NCI-H146 treated with DMSO at 0.1 percent for 48 hours (cell line): ENCODE results near the gene CMTM8.

ENCODE experiments used
- DNase-seq: peaks from one replicate; lab custom pipeline; 2025; ENCODE audit not compliant: unreplicated experiment; lab: John Stamatoyannopoulos, UW

CMTM8 gene

GRCh38 chr3:32334675-32335074 is 96.2 kb downstream of the CMTM8 start:
- DNase-seq: no peak

DNA sequence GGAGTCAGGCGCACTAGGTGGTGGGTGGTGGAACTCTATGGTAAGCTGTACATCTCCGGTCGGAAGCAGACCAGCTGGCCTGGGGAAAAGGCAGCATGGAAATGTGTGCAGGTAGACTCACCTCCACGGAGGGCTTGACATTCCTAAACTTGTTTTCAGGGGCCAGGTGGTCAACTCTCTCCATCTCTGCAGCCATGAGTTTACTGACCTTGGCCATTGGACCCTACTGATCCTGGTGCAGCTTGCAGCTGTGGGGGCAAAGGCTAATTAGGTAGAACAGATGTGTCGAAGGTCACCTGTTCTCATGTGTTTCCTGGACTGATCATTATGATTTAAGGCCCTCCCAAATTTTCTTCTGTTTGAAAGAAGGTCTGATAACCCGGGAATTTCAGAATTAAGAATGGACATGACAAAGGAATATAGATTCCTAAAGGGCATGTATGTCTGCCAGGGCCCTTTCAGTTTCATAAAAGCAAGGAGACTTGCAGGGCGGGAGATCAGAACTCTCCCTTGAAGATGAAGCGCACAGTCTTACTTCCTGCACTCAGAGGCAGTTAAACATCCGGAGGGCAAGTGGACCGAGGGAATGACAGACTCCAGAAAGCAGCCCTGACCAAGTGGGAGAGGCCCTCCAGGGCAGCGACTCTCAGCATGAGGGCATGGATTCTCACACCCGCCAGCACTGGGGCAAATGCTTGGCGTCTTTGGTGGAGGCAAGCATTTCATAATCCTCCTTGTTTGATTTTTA is 97.1 kb downstream of the CMTM8 start:
- no peak for DNase-seq

GRCh38 chr3:32336113-32336498 is 97.6 kb downstream of the CMTM8 start:
- DNase-seq: no peak

- DNase-seq: no peak
These were observed 99.0 kb downstream of the CMTM8 start for GRCh38 chr3:32337505-32337904.

- DNase-seq: peak; percentile 41
These were observed 101.6 kb downstream of the CMTM8 start for GRCh38 chr3:32340039-32340438.

GRCh38 chr3:32340611-32341365 is 102.3 kb downstream of the CMTM8 start:
- DNase-seq: no peak

DNA sequence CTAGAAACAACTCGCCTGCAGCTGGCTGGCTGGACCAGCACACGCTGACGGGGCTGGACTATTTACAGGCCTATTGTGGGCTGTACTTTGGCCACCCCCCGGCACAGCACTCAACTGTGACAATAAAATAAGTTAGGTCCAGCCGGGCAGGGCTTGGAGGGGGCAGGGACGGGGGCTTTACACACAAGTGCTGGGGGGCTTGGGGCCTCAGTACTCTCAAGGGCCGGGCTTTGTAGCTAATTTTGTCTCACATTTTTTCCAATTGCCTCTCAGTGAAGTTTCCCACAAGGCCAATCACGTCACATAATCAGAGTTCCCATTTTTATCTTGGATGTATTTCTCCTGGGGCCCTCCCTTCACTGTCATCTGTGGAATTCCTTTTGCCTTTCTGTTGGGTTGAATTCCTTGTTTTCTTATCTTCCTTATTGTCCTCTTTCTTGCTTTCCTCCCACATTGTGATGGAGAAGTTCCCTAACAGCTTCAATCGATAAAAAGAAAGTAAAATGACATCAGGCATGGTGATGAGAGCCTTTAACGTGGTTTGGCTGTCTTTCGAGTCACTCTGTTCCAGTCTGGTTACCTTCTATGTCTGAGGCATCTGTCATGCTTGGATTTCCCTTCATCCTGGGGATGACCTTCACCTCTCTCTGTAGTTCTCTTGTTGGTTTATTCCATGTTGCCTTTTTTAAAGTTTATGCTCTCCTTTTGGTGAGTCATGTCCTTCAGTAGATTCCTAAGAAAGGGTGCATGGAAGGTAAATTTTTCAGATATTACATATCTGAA is 109.1 kb downstream of the CMTM8 start:
- DNase-seq: no peak

GRCh38 chr3:32349184-32349583 is 110.7 kb downstream of the CMTM8 start:
- DNase-seq: no peak

- DNase-seq: no peak
These were observed 114.1 kb downstream of the CMTM8 start for GRCh38 chr3:32352563-32352962.

- DNase-seq: no peak
These were observed 114.9 kb downstream of the CMTM8 start for GRCh38 chr3:32353351-32353750.

DNA sequence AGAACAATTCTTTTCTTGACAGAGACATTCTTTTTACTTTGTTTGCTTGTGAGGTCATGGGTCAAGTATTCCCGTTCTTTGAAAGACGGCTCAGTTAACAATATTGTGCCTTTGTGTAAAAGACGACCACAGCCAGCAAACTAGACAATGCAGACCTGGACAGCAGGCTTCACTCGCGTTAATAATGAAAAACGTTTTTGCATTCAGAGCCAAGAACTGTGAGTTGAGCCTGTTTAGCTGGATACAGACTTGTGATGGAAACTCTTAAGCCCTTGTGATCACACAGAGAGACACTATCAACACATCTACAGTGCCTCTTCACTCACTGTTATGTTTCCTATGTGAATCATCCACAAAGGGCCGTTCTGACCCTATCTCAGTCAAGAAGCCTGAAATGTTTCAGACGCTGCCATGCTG is 115.9 kb downstream of the CMTM8 start:
- DNase-seq: no peak

DNA sequence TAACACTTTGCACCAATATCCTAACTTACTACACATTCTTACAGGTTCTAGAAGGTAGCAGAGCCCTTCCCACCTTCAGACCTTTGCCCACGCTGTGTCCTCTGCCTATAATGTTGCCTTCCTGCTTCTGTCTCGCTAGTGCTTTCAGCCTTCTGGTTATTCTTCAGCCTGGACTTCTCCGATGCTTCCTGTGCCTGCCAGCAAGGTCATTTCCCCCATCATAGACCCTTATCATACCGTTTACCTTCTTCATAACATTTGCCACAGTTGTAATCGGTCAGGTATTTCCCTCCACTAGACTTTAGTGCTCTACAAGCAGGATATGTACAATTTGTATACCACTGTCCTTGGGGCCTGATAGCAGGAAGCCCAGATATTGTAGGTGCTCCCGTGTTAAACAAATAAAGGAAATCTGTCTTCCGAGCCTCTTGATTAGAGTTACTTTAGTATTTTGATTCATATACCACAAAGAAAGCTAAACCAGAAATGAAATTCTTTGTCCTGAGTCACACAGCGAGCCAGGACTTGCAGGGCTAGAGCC is 117.3 kb downstream of the CMTM8 start:
- DNase-seq: no peak

GRCh38 chr3:32359766-32360492 is 121.4 kb downstream of the CMTM8 start:
- DNase-seq: no peak

DNA sequence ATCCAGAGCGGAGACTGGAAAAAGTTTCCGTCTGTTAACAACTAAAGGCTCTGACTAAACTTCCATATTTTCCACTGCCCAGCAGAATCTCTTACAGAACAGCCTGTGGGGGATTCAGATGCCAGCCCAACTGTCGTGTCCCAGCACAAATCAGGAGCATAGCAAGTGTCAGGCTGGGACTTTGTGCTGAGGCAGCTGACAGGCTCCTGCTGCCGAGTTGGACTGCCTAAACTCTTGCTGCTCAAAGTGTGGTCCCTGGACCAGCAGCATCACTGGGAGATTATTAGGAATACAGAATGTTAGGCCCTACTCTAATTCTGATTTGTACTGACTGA is 122.0 kb downstream of the CMTM8 start:
- no peak for DNase-seq

GRCh38 chr3:32366638-32367397 is 128.3 kb downstream of the CMTM8 start:
- DNase-seq: no peak

DNA sequence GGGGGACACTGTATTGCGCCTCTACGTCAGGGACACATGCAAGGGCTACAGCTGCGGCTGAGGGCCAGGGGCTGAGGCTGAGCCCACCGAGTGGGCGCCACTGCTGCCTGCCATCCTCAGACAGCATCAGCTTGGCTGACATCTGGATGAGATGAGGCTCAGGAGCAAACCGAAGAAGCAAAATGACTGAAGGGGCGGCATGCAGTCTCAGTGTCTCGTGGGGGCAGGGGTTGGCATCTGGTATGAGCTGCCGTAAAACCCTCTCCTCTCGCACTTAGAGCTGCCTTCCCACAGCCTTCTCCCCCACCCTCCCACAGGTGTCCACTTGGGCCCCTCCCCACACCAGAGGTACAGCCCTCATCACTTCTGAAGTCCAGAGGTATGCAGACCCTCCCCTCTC is 129.0 kb downstream of the CMTM8 start:
- DNase-seq: no peak

- no peak for DNase-seq
These were observed 133.2 kb downstream of the CMTM8 start for GRCh38 chr3:32371461-32372212.

DNA sequence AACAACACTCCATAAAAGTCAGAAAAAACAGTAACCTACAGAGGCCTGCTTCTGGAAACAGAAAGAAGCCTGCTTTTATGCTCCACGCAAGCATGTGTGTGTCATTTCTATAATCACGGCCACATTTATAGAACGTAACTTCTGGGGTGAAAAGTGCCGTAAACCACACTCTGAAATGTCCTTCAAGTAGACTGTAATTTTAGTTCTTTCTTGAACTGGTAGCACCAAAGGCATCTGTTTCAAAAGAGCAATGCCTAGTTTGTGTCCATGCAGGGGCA is 133.7 kb downstream of the CMTM8 start:
- DNase-seq: no peak

DNA sequence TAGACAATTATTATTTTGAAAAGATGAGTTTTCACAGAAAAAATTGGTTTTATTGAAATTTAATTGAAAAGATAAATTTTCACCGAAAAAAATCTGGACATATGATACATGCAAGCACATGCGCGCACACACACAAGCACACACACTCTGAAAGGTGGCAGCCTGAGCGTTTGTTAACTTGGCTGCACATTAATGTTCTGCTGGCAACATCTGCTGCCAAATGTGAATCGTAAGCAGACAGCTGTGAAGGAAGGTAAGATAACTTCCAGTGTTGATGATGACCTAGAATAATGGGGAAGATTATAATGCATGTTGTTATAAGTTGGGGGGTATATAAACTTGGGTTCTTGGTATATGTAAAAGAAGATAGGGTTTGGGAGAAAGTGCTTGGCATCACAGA is 134.8 kb downstream of the CMTM8 start:
- peak; percentile 3 for DNase-seq

GRCh38 chr3:32373844-32374243 is 135.4 kb downstream of the CMTM8 start:
- DNase-seq: no peak
